ENCODE data around the gene PARVA.

The PARVA gene

GRCh38 chr11:12461516-12461915, 84.1 kb downstream of the PARVA start:
- Histone ChIP-seq H3K4me3 (ENCODE audit: low read length) (no peak overlapping the region), H3K79me2 (ENCODE audit: control insufficient read depth, low read length) (no peaks in the 10 kb centered on the region), H3K27me3 (ENCODE audit: control insufficient read depth, low read length) (no peaks in the 10 kb centered on the region), H3K36me3 (ENCODE audit: control insufficient read depth, low read length) (no peaks in the 10 kb centered on the region), H3F3A (ENCODE audit: control insufficient read depth, insufficient read depth) (no peaks in the 10 kb centered on the region), H3K9me3 (ENCODE audit: control insufficient read depth, insufficient read depth, low read length) (no peaks in the 10 kb centered on the region), H3K9me2 (replicated peaks; ENCODE audit: control insufficient read depth, low read length) (no peaks in the 10 kb centered on the region), H3K4me1 (ENCODE audit: control insufficient read depth, low read length) (no peaks in the 10 kb centered on the region), H4K20me1 (ENCODE audit: control insufficient read depth, insufficient read depth, low read depth, low read length) (no peaks in the 10 kb centered on the region), H3K27ac (ENCODE audit: low read depth, low read length) (no peak overlapping the region), H3K4me2 (ENCODE audit: low read length) (no peak overlapping the region)
- TF ChIP-seq CTCF (IDR thresholded peaks at IDR 0.05; ENCODE audit: low read depth, low read length, poor library complexity, severe bottlenecking) = no peak
- no peak for TF ChIP-seq EZH2phosphoT487 (IDR thresholded peaks at IDR 0.05; ENCODE audit: borderline replicate concordance, low read length)

- Histone ChIP-seq H4K20me1 (ENCODE audit: control insufficient read depth, insufficient read depth, low read depth, low read length) (no peaks in the 10 kb centered on the region), H3K4me1 (ENCODE audit: control insufficient read depth, low read length) (no peaks in the 10 kb centered on the region), H3F3A (ENCODE audit: control insufficient read depth, insufficient read depth) (no peaks in the 10 kb centered on the region), H3K9me2 (replicated peaks; ENCODE audit: control insufficient read depth, low read length) (no peaks in the 10 kb centered on the region), H3K36me3 (ENCODE audit: control insufficient read depth, low read length) (no peaks in the 10 kb centered on the region), H3K27ac (ENCODE audit: low read depth, low read length) (no peak overlapping the region), H3K79me2 (ENCODE audit: control insufficient read depth, low read length) (no peaks in the 10 kb centered on the region), H3K4me3 (ENCODE audit: low read length) (no peak overlapping the region), H3K9me3 (ENCODE audit: control insufficient read depth, insufficient read depth, low read length) (no peaks in the 10 kb centered on the region), H3K27me3 (ENCODE audit: control insufficient read depth, low read length) (no peaks in the 10 kb centered on the region), H3K4me2 (ENCODE audit: low read length) (no peak overlapping the region)
- TF ChIP-seq CTCF (IDR thresholded peaks at IDR 0.05; ENCODE audit: low read depth, low read length, poor library complexity, severe bottlenecking) = no peak
- no peak for TF ChIP-seq EZH2phosphoT487 (IDR thresholded peaks at IDR 0.05; ENCODE audit: borderline replicate concordance, low read length)
These were observed 86.9 kb downstream of the PARVA start for GRCh38 chr11:12464303-12464702.

- Histone ChIP-seq H4K20me1 (ENCODE audit: control insufficient read depth, insufficient read depth, low read depth, low read length) (no peaks in the 10 kb centered on the region), H3K27ac (ENCODE audit: low read depth, low read length) (no peak overlapping the region), H3K9me2 (replicated peaks; ENCODE audit: control insufficient read depth, low read length) (no peaks in the 10 kb centered on the region), H3K36me3 (ENCODE audit: control insufficient read depth, low read length) (no peaks in the 10 kb centered on the region), H3F3A (ENCODE audit: control insufficient read depth, insufficient read depth) (no peaks in the 10 kb centered on the region), H3K4me2 (ENCODE audit: low read length) (no peak overlapping the region), H3K4me1 (ENCODE audit: control insufficient read depth, low read length) (no peaks in the 10 kb centered on the region), H3K79me2 (ENCODE audit: control insufficient read depth, low read length) (no peaks in the 10 kb centered on the region), H3K4me3 (ENCODE audit: low read length) (no peak overlapping the region), H3K27me3 (ENCODE audit: control insufficient read depth, low read length) (no peaks in the 10 kb centered on the region), H3K9me3 (ENCODE audit: control insufficient read depth, insufficient read depth, low read length) (no peaks in the 10 kb centered on the region)
- TF ChIP-seq CTCF (IDR thresholded peaks at IDR 0.05; ENCODE audit: low read depth, low read length, poor library complexity, severe bottlenecking) = no peak
- TF ChIP-seq EZH2phosphoT487 (IDR thresholded peaks at IDR 0.05; ENCODE audit: borderline replicate concordance, low read length) = no peak
These were observed 88.0 kb downstream of the PARVA start for GRCh38 chr11:12465332-12465731.

- Histone ChIP-seq H3K27me3 (ENCODE audit: control insufficient read depth, low read length) (no peaks in the 10 kb centered on the region), H3K4me3 (ENCODE audit: low read length) (no peak overlapping the region), H3K4me2 (ENCODE audit: low read length) (no peak overlapping the region), H3F3A (ENCODE audit: control insufficient read depth, insufficient read depth) (no peaks in the 10 kb centered on the region), H3K79me2 (ENCODE audit: control insufficient read depth, low read length) (no peaks in the 10 kb centered on the region), H3K4me1 (ENCODE audit: control insufficient read depth, low read length) (no peaks in the 10 kb centered on the region), H4K20me1 (ENCODE audit: control insufficient read depth, insufficient read depth, low read depth, low read length) (no peaks in the 10 kb centered on the region), H3K27ac (ENCODE audit: low read depth, low read length) (no peak overlapping the region), H3K9me3 (ENCODE audit: control insufficient read depth, insufficient read depth, low read length) (no peaks in the 10 kb centered on the region), H3K36me3 (ENCODE audit: control insufficient read depth, low read length) (no peaks in the 10 kb centered on the region), H3K9me2 (replicated peaks; ENCODE audit: control insufficient read depth, low read length) (no peaks in the 10 kb centered on the region)
- TF ChIP-seq CTCF (IDR thresholded peaks at IDR 0.05; ENCODE audit: low read depth, low read length, poor library complexity, severe bottlenecking) (no peak), EZH2phosphoT487 (IDR thresholded peaks at IDR 0.05; ENCODE audit: borderline replicate concordance, low read length) (no peak)
These were observed 90.2 kb downstream of the PARVA start for GRCh38 chr11:12467610-12468009.
